Activated T-helper 9 cell treated with anti-CD3 and anti-CD28 coated beads, Interleukin-2, amount 50 U/mL, for 16 hours (primary cell): Measurements from ENCODE around the gene YPEL4.

ENCODE experiments used
- DNase-seq: peaks from one replicate; pipeline ENCODE4 v3.0.0-alpha.2; 2020; ENCODE audit warnings: low read depth

The YPEL4 gene

DNA sequence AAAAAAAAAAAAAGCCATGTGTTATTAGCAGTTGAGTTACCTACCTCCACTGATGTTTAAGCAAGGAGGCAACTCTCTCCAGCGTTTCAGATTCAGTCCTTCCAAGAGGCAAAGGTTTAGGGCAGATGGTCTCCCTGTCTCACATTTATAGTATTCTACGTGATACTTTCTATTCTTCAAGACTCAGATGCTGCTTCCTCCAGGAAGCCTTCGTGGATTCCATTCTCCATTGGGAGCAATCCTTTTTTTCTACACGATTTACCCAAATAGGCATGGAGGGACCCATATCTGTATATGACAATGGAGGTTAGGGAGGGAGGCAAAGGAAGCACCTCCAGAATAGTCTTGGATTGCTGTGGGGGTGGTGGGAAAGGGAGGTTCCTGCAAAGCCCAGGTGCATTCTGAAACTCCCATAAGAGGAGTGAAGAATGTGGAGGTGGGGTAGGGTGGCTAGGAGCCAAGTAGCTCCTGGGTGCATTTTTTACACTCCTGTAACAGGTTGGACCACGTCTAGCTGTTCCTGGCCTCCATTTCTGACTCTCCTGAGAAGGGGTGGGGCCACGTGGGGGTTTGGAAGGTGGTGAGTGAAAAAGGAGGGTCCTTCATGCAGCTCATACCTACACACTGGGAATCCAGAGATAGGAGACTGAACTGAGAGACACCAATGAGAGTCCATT lies 16.2 kb downstream of the YPEL4 start:
- DNase-seq, result no peak

DNA sequence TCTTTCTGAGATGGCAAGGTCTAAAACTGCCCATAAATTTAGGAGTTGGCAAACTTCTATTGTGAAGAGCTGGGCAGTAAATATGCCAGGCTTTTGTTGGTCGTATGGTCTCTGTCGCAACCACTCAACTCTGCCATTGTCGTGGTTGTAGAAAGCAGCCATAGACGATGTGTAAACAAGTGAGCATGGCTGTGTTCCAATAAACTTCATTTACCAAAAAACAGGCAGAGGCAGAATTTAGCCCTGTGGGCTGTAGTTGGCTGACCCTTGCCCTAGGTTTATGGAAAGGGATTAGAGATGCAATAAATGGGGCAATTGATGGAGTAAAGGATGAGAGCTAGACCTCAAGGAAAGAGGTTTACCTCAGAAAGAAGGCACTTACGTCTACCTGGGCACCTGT lies 17.6 kb downstream of the YPEL4 start:
- no peak for DNase-seq

- DNase-seq, result no peak
Measured at GRCh38 chr11:57630171-57630570, 19.5 kb downstream of the YPEL4 start.

- no peak for DNase-seq
Measured at GRCh38 chr11:57626895-57627294, 22.8 kb downstream of the YPEL4 start.

- no peak for DNase-seq
Measured at GRCh38 chr11:57624864-57625263, 24.8 kb downstream of the YPEL4 start.

DNA sequence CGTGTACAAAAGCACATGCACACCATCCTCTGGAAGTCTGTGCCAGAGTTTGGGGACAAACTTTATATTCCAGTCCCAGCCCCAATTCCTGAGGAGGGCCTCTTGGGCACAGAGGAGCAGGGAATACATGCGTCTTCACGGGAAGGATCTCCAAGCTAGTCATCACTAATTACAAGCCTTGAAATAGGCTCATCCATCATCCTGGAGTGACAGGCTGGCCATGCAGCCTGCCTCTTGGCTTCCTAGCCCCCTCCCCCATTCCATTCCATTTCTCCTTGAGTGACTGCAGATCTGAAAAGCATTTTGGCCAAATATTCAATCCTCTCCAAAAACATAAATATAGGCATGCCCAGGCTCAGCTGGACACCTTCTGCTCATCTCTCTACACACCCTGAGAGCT lies 27.4 kb downstream of the YPEL4 start:
- no peak for DNase-seq

DNA sequence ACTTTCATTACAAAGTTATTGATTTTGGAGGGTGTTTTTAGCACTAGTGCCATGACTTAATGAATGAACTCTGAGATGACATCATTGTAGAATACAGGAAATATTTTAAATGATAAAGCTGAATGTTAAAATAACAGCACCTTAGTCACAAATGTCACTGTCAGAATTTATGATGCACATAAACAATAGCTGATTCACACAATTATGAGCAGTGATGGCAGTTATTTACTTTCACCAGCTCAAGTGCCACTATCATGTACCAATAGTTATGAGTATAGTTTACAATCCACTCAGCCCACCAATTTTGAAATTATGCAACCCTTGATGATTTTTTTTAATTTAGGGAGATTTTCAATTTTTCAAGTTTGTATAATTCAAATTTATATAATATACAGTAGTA lies 29.2 kb downstream of the YPEL4 start:
- DNase-seq, result no peak

DNA sequence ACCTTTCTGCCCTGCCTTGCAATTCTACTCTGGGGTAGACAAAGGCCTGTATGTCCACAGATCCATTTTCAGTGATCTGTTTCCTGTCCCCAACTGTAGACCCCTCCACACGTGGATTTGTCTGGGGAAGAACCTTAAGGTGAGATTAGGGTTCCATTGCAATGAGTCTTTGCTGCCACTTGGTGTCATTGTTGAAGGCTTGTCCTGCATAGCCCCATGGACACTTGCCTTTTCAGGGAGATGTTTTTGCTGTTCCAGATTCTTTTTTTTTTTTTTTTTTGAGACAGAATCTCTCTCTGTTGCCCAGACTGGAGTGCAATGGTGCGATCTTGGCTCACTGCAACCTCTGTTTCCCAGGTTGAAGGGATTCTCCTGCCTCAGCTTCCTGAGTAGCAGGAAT lies 30.4 kb downstream of the YPEL4 start:
- DNase-seq, result no peak

GRCh38 chr11:57618438-57618837 lies 31.3 kb downstream of the YPEL4 start:
- no peak for DNase-seq

DNA sequence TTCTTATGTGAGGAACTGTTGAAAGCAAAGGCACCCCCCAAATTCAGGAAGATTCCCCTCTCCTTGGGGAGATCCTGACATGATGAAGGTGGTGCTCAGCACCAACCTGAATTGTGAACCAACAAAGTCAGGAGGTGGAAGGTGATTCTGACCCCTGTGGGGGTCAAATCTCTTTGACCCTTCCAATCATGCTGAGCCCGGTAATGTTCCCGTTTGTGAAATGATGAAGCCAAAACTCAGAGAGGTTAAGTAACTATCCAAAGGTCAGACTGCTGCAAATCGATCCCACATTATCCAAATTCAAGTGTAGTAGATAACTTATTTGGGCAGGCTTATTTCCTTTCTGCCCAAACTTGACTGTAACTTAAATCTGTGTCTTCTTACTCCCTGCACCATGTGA lies 33.1 kb downstream of the YPEL4 start:
- no peak for DNase-seq

DNA sequence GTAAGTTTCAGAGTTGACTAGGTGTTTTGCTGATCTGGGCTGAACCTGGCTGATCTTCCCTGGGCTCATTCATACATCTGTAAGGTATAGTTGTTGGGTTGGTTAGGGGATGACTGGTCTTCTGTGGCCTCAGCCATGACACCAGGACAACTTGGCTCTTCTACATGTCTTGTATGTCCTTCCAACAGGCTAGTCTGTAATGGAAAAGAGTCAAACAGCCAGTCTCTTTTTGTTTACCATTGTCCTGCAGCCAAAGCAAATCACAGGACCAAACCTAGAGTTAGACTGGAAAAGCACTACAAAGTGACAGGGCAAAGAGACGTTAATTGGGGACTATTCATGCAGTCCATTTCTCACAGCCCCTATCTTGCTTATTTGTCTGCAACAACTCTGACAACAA lies 34.4 kb downstream of the YPEL4 start:
- no peak for DNase-seq

- no peak for DNase-seq
Measured at GRCh38 chr11:57614234-57614772, 35.4 kb downstream of the YPEL4 start.

DNA sequence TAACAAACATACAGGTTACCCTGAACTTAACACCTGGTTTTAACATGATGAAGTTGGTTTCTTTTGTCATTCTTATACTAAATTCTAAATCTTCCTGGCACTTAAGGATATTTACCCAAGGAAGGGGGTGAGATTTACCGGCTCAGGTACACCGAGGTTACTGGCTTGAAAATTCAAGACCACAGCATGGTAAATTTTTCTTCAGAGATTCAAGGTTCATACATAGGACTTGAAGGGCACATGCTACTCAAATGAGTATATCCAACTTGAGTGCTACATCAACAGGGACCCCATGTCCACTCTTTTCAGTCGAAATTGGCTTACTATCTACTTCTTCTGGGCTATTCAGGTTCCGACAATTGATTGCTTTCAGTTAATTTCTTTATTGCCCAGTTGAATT lies 39.5 kb downstream of the YPEL4 start:
- no peak for DNase-seq

DNA sequence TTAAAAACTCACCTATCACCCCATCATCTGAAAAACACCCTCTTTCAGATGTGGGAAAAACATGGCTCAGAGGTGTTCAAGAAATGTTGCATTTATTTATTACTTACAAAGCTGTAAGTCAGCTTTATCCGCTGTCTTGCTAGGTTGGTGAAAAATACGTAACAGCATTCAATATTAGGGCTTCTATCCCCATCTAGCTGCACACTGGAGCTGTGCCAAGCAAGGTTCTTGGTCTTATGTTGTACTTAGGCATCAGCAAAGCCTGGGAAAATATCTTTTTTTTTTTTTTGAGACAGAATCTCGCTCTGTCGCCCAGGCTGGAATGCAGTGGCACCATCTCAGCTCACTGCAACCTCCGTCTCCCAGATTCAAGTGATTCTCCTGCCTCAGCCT lies 44.7 kb downstream of the YPEL4 start:
- no peak for DNase-seq

- no peak for DNase-seq
Measured at GRCh38 chr11:57604296-57605027, 45.2 kb downstream of the YPEL4 start.

- DNase-seq, result no peak
Measured at GRCh38 chr11:57601297-57601696, 48.4 kb downstream of the YPEL4 start.

DNA sequence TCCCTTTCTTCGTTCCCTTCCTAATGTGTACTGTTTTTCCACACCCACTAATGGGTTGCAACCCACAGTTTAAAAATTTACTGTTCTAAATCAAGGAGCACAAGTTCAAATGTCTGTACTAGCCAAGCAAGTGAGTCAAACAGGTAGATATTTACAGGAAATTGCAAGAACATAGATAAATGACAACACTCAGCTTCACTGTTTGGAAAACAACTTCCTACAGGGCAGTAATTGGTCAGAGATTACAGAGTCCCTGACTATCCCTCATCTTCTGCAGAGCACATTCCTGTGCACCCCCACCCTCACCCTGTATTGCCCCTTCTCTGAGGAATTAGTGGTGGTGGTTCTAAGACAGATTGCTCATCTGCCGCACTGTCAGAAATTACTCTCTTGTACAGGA lies 50.3 kb downstream of the YPEL4 start:
- DNase-seq, result no peak

- DNase-seq, result no peak
Measured at GRCh38 chr11:57598831-57599155, 50.9 kb downstream of the YPEL4 start.

DNA sequence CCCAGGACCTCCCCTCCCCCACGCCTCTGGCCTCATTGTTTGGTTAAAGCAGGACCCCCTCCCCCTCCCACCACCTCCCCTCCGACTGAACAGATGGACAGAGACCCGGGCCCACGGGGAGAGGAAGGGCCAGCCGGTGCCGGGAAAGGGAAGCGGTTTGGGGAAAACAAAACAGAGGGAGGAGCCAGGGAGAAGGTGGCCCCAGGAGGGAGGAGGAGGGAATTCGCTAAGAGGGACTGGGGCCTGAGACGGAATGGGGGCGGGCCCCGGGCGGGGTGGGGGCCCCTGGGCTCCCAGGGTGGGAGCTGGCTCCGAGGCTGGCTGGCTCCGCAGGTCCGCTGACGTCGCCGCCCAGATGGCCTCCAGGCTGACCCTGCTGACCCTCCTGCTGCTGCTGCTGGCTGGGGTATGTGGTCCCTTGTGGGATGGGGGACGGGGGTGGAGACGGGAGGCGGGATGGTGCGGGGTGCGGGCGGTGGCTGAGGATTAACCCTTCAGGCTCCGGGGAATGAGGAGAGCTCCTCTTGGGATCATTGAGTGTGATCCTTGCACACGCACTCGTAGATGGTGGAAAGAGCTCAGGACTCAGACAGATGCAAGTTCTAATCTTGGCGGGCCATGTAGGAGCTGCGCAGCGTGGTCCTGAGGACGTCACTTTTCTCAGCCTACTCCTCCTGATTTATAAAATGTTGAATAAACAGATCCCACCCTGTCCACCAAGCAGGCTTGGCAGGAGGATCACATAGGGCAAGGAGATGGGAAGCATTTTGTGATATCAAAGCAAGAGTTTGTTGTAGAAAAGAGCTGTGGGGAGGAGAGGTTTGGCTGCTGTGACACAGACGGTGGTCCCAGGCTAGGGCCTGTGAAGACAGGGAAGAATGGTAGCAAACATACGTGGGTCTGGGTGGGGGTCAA lies 51.5 kb downstream of the YPEL4 start:
- DNase-seq, result no peak

DNA sequence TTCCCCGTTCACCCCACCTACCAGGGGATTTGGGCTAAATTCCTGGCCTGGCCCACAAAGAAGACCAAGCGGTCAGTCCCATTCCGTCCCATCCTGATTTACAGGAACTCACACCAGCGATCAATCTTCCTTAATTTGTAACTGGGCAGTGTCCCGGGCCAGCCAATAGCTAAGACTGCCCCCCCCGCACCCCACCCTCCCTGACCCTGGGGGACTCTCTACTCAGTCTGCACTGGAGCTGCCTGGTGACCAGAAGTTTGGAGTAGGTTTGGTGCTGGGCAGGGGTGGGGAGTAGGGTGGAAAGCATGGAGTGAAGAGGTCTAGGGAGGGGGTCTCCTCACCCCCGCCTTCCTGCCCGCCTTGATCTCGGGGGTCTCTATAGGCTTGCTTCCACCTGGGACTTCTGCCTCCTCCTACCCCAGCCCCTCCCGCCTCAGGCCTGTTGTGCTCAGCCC lies 52.2 kb downstream of the YPEL4 start, which contains the start of gene SERPING1:
Gene SERPING1, plus strand, starts transcription at position 225 of the 455 bp plus-strand sequence. CDS start 586 bp downstream, outside the sequence.
- DNase-seq, result no peak

GRCh38 chr11:57596266-57596885 lies 53.3 kb downstream of the YPEL4 start:
- no peak for DNase-seq
